Esophagus muscularis mucosa (tissue), 4 donors: ENCODE measurements around the gene CCDC141.

Experiments
- CTCF ChIP-seq, 3 experiments: fragments of 200-600 bp in 2 of 3; fragments of 450-650 bp in 1 of 3; sonication (generic) in 2 of 3; IDR thresholded peaks; one replicate each; pipeline ENCODE4 v1.5.1; 2017 to 2019; ENCODE audit warnings: antibody characterized with exemption in 3 of 3, mild to moderate bottlenecking in 2 of 3, moderate library complexity in 1 of 3
- EP300 ChIP-seq: sonication (generic); formaldehyde crosslinking; IDR thresholded peaks from one replicate; pipeline ENCODE4 v1.6.1; 2017; ENCODE audit warnings: antibody characterized with exemption
- POLR2A ChIP-seq: fragments of 450-650 bp; IDR thresholded peaks from one replicate; pipeline ENCODE4 v1.6.1; 2017; ENCODE audit warnings: antibody characterized with exemption, moderate library complexity, mild to moderate bottlenecking, low read depth
- POLR2AphosphoS5 ChIP-seq, 2 donors: sonication (generic); formaldehyde crosslinking; IDR thresholded peaks; one replicate each; pipeline ENCODE4 v1.6.1; 2017; ENCODE audit warnings: antibody characterized with exemption in 2 of 2

GRCh38 chr2:178804791-178805190, 245.1 kb downstream of the CCDC141 start:
- peak in 1 of 3 experiments; percentile 46 for TF ChIP-seq CTCF (IDR thresholded peaks at IDR 0.05)
- no peak for TF ChIP-seq POLR2A
- no peak for TF ChIP-seq EP300
- no peak for TF ChIP-seq POLR2AphosphoS5 (IDR thresholded peaks at IDR 0.05)
